Measurements from ENCODE around the gene SGF29. TPM values are rescaled to one million over a fixed set of nuclear protein-coding genes. Genes with fewer than 3 reads are reported as not detected.

The SGF29 gene
- total and polyA plus RNA-seq, 9 of the 15 experiments (the other 6 are each of a cell fraction or from before 2014, with no cell fraction given): 2.6 to 36.1 (median 21.2) TPM

DNA sequence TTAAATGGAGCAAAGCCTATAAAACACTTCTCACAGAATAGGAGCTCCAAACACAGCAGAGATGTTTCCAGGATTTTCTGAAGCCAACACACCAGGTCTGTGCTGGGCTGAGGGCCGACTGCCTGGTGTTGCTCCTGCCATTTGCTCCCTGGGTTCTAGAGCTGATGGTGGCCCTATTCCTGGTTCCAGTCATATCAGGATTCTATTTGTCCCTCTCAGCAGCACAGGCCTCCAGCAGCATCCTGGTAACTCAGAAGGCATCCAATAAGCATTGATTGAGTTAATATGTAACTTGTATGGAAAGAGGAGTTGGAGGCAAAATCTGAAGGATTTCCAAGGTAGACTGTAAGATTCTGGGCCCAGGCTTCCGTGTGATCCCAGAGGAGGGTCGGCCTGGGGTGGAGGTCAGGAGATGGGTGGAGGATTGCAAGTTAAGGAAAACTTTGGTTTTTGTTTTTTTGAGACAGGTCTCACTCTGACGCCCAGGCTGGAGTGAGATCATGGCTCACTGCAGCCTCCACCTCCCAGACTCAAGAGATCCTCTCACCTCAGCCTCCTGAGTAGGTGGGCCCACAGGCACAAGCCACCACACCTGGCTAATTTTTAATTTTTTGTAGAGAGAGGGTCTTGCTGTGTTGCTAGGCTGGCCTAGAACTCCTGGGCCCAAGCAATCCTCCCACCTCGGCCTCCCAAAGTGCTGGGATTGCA lies 20.6 kb upstream of the SGF29 start:
- no peaks in the 10 kb centered on the region for H3K79me2 ChIP-seq (ENCODE audit: control insufficient read depth, insufficient read depth, low read length)
- no peaks in the 10 kb centered on the region for H3K27me3 ChIP-seq (ENCODE audit: control insufficient read depth in 2 of 2, insufficient read depth in 2 of 2, low read length in 2 of 2)
- no peak overlapping the region for H3K4me3 ChIP-seq
- BruUV-seq (replicated peaks): no TSS peak
- FAIRE-seq (no peak), ATAC-seq (no peak), DNase-seq (ENCODE audit: extremely low read depth in 1 of 4, low spot score in 3 of 4) (no peak)
- no peaks in the 10 kb centered on the region for H3K9me3 ChIP-seq (replicated peaks; ENCODE audit: control insufficient read depth, insufficient read depth, low read depth, low read length)
- intact Hi-C loops (cut with micrococcal nuclease): no loop called here
- in situ Hi-C loops (cut with MboI): loop anchor here (25.0 kb wide), 2 partner anchors 179 to 954 kb away; partner anchors contain the start of gene EIF3C
- POLR2A ChIA-PET: interaction anchor here (0.7 to 1.1 kb wide), 2 partner anchors 17 to 1257 kb away, joined by 3 read pairs; no protein-coding TSS in a partner anchor
- no peaks in the 10 kb centered on the region for H4K20me1 ChIP-seq (replicated peaks; ENCODE audit: control insufficient read depth, insufficient read depth, low read length)
- H3K36me3 ChIP-seq (ENCODE audit: control insufficient read depth, insufficient read depth, low read length): no peaks in the 10 kb centered on the region
- TF ChIP-seq HDAC8 (tag; IDR thresholded peaks at IDR 0.05) (no peak), PHF8 (IDR thresholded peaks at IDR 0.05; ENCODE audit: borderline replicate concordance, low read length) (no peak)
- TF ChIP-seq, protein P1, sequence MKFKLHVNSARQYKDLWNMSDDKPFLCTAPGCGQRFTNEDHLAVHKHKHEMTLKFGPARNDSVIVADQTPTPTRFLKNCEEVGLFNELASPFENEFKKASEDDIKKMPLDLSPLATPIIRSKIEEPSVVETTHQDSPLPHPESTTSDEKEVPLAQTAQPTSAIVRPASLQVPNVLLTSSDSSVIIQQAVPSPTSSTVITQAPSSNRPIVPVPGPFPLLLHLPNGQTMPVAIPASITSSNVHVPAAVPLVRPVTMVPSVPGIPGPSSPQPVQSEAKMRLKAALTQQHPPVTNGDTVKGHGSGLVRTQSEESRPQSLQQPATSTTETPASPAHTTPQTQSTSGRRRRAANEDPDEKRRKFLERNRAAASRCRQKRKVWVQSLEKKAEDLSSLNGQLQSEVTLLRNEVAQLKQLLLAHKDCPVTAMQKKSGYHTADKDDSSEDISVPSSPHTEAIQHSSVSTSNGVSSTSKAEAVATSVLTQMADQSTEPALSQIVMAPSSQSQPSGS (CRISPR knock-in tag; IDR thresholded peaks at IDR 0.05): no peak
- no peak overlapping the region for H3K27ac ChIP-seq (ENCODE audit: extremely low read depth, low read depth, low read length)
- H3K9ac ChIP-seq (ENCODE audit: insufficient read depth in 1 of 2, low read depth in 2 of 2, low read length in 2 of 2): no peak overlapping the region
- peaks cover 5 to 7% of the 10 kb centered on the region in 2 experiments; a peak in 3 of 5 replicates for H3K4me1 ChIP-seq (replicated peaks in 1 of 2; ENCODE audit: control insufficient read depth in 2 of 2, insufficient read depth in 2 of 2, low read length in 2 of 2)
- CTCF ChIA-PET (ENCODE audit: low intra/inter-chr PET ratio): no interaction called here
- H3K9me1 ChIP-seq (ENCODE audit: control insufficient read depth, insufficient read depth, low read length): no peaks in the 10 kb centered on the region
- no peak overlapping the region for H3K4me2 ChIP-seq (ENCODE audit: insufficient read depth, low read length)
- WGBS (ENCODE audit: insufficient coverage, low coverage, missing lambda C conversion rate): 49% methylated on average over 5 of the region's 5 CpGs
- H2AFZ ChIP-seq (ENCODE audit: low read depth, low read length): no peak overlapping the region
